Astrocyte (in vitro differentiated cells and primary cell): ENCODE results near the gene TIMM22.

ENCODE experiments used
- CTCF ChIP-seq: IDR thresholded peaks from 2 replicates; pipeline ENCODE4 v1.5.1; 2011; ENCODE audit warnings: low read depth, mild to moderate bottlenecking, inconsistent platforms, low read length, moderate library complexity; ENCODE audit not compliant: insufficient read depth
- EZH2 ChIP-seq: IDR thresholded peaks from 2 replicates; pipeline ENCODE4 v1.6.1; 2012; ENCODE audit warnings: mild to moderate bottlenecking, low read length, inconsistent platforms; ENCODE audit not compliant: insufficient read depth

- TF ChIP-seq CTCF (no peak), EZH2 (no peak)
Measured at GRCh38 chr17:968812-969730, 27.9 kb upstream of the TIMM22 start.
